Endothelial cell of umbilical vein (primary cell): ENCODE results near the gene COLEC11.

Experiments used
- EZH2 ChIP-seq: IDR thresholded peaks from 2 replicates; pipeline ENCODE4 v1.6.1; 2012; ENCODE audit warnings: borderline replicate concordance, low read depth, mild to moderate bottlenecking, moderate library complexity, low read length, inconsistent platforms; ENCODE audit not compliant: severe bottlenecking
- JUN ChIP-seq: IDR thresholded peaks from 2 replicates; pipeline ENCODE4 v1.6.1; 2011; ENCODE audit warnings: borderline replicate concordance, low read depth; ENCODE audit not compliant: insufficient read length, insufficient read depth
- MYC ChIP-seq: IDR thresholded peaks from one replicate; pipeline ENCODE4 v1.6.1; 2011; ENCODE audit warnings: mild to moderate bottlenecking, low read depth, low read length
- POLR2A ChIP-seq: IDR thresholded peaks from 2 replicates; pipeline ENCODE4 v1.6.1; 2012; ENCODE audit warnings: low read depth, mild to moderate bottlenecking, control low read depth, low read length
- POLR2AphosphoS5 ChIP-seq: IDR thresholded peaks from 2 replicates; pipeline ENCODE4 v1.6.1; 2012; ENCODE audit warnings: low read depth, mild to moderate bottlenecking, control low read depth, low read length, moderate library complexity; ENCODE audit not compliant: insufficient read depth
- TF ChIP-seq, protein P1 (sequence below), 2 donors: IDR thresholded peaks; 1 replicate in 1 of 2; 2 replicates in 1 of 2; pipeline ENCODE4 v1.5.1; 2011; ENCODE audit warnings: low read length in 2 of 2, mild to moderate bottlenecking in 2 of 2, moderate library complexity in 2 of 2, control low read depth in 1 of 2, inconsistent platforms in 1 of 2, low read depth in 1 of 2; ENCODE audit not compliant: insufficient read depth in 1 of 2; ENCODE audit errors: extremely low read depth in 1 of 2
- TF ChIP-seq, protein P2 (sequence below): IDR thresholded peaks from 2 replicates; pipeline ENCODE4 v1.6.1; 2011; ENCODE audit not compliant: insufficient read depth, insufficient read length

DNA sequence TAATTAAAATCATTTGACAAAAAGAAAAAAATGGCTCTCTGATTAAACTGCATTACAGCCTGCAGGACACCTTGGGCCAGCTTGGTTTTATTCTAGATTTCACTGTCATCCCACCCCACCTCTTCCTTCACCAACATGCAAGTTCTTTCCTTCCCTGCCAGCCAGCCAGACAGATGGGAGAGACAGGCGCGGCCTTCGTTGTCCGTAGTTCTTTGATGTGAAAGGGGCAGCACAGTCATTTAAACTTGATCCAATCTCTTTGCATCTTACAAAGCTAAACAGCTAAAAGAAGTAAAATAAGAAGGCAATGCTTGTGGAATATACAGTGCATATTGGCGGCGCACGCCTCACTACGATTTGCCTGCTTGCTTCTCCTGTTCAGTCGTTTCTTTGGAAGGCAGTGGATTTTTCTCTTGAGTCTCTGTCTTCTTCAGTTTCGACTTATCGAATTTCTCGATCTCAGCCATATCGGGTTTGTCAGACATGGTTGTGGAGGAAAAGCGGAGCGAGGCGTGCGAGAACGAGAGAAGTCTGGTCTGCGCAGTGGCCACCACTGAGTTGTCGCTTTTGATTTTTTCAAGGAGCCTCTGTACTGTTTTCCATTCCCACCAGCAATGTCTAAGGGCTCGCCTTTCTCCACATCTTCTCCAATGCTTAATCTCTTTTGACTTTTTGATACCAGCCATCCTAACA lies 22.4 kb downstream of the COLEC11 start:
- TF ChIP-seq, protein P1, sequence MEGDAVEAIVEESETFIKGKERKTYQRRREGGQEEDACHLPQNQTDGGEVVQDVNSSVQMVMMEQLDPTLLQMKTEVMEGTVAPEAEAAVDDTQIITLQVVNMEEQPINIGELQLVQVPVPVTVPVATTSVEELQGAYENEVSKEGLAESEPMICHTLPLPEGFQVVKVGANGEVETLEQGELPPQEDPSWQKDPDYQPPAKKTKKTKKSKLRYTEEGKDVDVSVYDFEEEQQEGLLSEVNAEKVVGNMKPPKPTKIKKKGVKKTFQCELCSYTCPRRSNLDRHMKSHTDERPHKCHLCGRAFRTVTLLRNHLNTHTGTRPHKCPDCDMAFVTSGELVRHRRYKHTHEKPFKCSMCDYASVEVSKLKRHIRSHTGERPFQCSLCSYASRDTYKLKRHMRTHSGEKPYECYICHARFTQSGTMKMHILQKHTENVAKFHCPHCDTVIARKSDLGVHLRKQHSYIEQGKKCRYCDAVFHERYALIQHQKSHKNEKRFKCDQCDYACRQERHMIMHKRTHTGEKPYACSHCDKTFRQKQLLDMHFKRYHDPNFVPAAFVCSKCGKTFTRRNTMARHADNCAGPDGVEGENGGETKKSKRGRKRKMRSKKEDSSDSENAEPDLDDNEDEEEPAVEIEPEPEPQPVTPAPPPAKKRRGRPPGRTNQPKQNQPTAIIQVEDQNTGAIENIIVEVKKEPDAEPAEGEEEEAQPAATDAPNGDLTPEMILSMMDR (IDR thresholded peaks at IDR 0.05; ENCODE audit: extremely low read depth in 1 of 2, insufficient read depth in 1 of 2, low read depth in 1 of 2, low read length in 2 of 2): no peak
- TF ChIP-seq POLR2AphosphoS5 (no peak), POLR2A (no peak), MYC (no peak), JUN (no peak), EZH2 (no peak)
- TF ChIP-seq, protein P2, sequence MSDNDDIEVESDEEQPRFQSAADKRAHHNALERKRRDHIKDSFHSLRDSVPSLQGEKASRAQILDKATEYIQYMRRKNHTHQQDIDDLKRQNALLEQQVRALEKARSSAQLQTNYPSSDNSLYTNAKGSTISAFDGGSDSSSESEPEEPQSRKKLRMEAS: no peak
